KBM-7 (cell line): ENCODE data around the gene ADARB1.

Experiments
- DNase-seq: peaks from one replicate; pipeline ENCODE4 v3.0.0-alpha.2; 2015
- in situ Hi-C: fragments of 300-500 bp; cut with MboI; formaldehyde crosslinking; loops from 2 replicates; pipeline ENCODE4 v1.14.3; 2020; ENCODE audit warnings: low sequenced_read_pairs, low pct_unique_long_range_greater_than_20kb, mixed read lengths

The ADARB1 gene

GRCh38 chr21:45246386-45247320 lies 172.3 kb downstream of the ADARB1 start:
- in situ Hi-C loops = no loop called here
- DNase-seq = no peak

GRCh38 chr21:45248301-45248892 lies 174.0 kb downstream of the ADARB1 start:
- DNase-seq = no peak

DNA sequence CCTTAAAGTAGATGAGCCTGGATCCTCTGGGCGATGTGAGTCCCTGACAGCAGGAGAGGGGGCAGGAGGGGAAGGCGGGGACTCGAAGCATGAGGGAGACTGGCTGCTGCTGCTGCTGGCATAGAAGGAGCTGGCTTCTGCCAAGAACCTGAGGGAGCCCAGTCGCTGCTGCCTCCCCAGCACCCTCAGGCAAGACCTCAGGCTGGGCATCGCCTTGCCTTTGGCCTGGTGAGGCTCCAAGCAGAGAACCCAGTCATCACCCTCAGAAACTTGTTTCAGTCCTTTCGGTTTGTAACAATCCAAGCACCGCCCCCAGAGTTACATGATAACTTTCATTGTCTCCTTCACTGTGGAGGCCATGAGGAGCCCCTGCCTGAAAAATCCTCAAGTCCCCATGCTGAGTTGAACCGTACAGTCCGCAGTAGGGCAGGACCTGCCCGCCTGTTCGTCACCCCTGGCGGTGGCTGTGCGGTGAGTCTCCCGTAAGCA lies 174.6 kb downstream of the ADARB1 start:
- in situ Hi-C loops = no loop called here
- DNase-seq = no peak

More at GRCh38 chr21:45248301-45248892, 174.0 kb downstream of the ADARB1 start:
- in situ Hi-C loops = no loop called here

DNA sequence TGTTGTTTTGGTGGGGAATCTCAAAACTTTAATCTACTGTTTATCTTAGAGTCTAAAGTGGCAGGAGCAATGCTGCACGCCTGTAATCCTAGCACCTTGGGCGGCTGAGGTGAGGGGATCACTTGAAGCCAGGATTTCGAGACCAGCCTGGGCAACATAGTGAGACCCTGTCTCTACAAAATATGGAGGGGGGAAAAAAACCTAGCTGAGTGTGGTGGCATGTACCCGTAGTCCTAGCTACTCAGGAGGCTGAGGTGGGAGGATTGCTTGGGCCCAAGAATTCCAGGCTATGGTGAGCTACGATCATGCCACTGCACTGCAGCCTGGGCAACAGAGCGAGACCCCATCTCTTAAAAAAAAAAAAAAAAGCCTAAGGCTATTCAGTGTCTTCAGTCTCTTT lies 175.2 kb downstream of the ADARB1 start:
- DNase-seq = no peak
- in situ Hi-C loops = no loop called here

DNA sequence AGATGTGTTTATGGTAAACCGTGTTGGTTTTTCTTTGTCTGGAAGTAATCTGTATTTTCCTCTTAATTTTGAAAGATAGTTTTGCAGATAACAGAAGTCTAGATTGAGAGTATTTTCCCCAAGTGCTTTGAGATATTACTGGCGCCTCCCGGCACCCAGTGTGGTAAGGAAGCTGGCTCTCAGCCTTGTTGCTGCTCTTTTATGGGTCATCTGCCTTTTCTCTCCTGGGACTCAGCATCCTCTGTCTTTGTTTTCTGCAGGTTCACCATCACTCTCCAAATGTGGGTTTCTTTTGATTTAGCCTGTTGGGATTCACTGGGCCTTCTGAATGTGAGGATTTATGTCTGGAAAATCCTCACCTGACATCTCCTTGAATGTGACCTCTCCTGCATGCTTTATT lies 175.9 kb downstream of the ADARB1 start:
- in situ Hi-C loops = no loop called here
- DNase-seq = no peak

DNA sequence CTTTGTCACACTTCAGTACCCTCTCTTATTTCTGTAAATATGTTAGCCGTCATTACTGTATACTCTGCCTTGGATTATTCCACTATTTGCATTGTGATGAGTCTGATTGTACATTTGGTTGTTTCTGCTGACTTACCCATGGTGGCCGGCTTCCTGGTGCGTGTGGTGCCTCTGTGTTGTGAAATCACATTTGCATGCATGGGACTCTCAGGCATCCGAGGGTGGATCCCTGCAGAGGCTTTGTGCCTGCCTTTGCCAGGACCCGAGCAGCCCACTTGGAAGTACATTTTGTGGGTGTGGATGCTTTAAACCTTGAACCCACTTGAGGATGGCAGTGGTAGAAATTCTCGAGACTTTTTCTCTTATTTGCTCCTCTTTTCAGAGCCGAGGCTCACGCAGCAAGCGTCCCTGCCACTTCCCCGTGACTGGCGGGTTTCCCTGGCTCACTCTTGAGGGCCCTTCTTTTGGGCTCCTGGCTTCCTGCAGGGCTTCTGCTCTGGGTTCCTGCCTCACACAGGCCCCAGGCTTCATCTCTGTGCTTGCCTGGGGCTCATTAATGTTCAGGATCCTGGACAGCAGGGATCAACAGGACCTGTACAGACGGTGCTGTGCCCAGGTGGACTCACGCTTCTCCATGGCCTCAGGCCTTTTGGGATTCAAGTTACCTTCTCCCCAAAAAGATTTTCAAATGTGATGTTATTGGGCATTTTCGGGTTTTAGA lies 176.7 kb downstream of the ADARB1 start:
- no peak for DNase-seq
- in situ Hi-C loops = no loop called here

- in situ Hi-C loops = no loop called here
- DNase-seq = no peak
Observed at GRCh38 chr21:45251635-45252447, 177.5 kb downstream of the ADARB1 start.

DNA sequence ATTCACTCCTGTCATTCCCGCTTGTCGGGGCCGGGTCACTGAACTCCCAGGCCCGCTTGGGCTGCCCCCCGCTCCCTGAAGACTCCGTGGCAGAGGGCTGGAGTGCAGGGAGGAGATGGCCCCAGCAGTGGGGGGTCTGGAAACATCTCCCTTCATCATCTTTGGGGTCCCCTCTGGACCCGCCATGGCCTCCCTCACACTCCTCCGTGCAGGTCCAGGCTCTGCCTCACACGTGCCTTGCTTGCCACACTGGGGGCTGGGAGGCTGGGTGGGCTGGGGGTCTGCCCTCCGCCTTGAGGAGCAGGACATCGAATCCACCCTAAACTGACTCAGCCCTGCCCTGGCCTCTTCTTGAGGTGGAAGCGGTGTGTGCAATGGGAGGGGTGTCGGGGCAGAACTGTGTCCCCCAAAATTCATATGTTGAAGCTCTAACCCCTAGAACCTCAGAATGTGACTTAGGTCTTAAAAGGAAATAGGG lies 178.1 kb downstream of the ADARB1 start:
- in situ Hi-C loops = no loop called here
- DNase-seq = no peak

- no peak for DNase-seq
- in situ Hi-C loops = no loop called here
Observed at GRCh38 chr21:45253180-45253579, 178.8 kb downstream of the ADARB1 start.

GRCh38 chr21:45253633-45254459 lies 179.5 kb downstream of the ADARB1 start:
- in situ Hi-C loops = no loop called here
- DNase-seq = no peak

GRCh38 chr21:45254460-45254930 lies 180.1 kb downstream of the ADARB1 start:
- no peak for DNase-seq
- in situ Hi-C loops = no loop called here

- in situ Hi-C loops = no loop called here
- no peak for DNase-seq
Observed at GRCh38 chr21:45255381-45256020, 181.1 kb downstream of the ADARB1 start.

GRCh38 chr21:45256021-45256911 lies 181.9 kb downstream of the ADARB1 start:
- in situ Hi-C loops = no loop called here
- DNase-seq = no peak

DNA sequence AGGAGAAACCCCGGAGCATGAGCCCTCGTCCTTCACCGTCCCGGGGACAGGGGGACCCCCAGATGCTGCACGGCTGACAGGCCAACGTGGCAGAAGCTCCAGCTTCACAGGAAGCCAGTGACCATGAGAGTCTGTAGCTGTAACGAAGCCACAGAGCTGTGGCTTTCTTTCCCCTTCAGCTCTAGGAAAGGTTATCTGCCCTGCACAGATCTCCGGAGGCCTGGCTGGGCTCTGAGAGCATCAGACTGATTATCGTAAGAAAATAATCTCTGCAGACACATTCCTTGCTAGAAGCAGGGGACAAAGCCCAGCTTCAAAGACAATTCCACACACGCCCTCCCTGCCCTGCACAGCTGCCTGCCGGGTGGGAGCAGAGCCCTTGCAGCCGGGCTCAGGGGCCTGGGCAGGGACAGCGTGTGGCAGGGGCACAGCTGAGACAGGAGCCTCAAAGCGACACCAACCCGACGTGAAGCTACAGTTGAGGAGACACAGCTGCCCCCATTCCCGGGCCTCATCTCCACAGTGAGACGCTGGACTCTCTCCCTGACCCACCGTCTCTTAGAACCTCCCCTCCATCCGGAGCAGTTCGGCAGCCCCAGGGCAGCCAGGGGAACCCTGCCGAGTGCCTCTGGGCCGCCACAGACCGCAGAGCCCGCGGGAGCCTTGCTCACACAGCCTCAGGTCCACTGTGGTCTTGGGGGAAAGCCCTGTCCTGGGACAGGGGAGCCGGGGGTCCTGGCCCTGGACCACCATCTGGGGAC lies 182.7 kb downstream of the ADARB1 start:
- in situ Hi-C loops = no loop called here
- no peak for DNase-seq

GRCh38 chr21:45257673-45258341 lies 183.4 kb downstream of the ADARB1 start:
- DNase-seq = no peak
- in situ Hi-C loops = no loop called here
